NCI-H526 (cell line): ENCODE measurements around the gene RIN2.
A peak's percentile ranks its signal among the peaks of the same experiment; 100 is the strongest.

Experiments
- DNase-seq, 2 experiments: peaks; one replicate each; lab custom pipeline; 2025; lab: John Stamatoyannopoulos, UW

Gene RIN2, protein sequence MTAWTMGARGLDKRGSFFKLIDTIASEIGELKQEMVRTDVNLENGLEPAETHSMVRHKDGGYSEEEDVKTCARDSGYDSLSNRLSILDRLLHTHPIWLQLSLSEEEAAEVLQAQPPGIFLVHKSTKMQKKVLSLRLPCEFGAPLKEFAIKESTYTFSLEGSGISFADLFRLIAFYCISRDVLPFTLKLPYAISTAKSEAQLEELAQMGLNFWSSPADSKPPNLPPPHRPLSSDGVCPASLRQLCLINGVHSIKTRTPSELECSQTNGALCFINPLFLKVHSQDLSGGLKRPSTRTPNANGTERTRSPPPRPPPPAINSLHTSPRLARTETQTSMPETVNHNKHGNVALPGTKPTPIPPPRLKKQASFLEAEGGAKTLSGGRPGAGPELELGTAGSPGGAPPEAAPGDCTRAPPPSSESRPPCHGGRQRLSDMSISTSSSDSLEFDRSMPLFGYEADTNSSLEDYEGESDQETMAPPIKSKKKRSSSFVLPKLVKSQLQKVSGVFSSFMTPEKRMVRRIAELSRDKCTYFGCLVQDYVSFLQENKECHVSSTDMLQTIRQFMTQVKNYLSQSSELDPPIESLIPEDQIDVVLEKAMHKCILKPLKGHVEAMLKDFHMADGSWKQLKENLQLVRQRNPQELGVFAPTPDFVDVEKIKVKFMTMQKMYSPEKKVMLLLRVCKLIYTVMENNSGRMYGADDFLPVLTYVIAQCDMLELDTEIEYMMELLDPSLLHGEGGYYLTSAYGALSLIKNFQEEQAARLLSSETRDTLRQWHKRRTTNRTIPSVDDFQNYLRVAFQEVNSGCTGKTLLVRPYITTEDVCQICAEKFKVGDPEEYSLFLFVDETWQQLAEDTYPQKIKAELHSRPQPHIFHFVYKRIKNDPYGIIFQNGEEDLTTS

GRCh38 chr20:19758133-19758500 lies at the start of gene RIN2:
Gene RIN2 (plus strand): TSS chr20:19758258. CDS start chr20:19889602, 131,344 bp downstream.
- DNase-seq, result peak; percentile 63 to 93

DNA sequence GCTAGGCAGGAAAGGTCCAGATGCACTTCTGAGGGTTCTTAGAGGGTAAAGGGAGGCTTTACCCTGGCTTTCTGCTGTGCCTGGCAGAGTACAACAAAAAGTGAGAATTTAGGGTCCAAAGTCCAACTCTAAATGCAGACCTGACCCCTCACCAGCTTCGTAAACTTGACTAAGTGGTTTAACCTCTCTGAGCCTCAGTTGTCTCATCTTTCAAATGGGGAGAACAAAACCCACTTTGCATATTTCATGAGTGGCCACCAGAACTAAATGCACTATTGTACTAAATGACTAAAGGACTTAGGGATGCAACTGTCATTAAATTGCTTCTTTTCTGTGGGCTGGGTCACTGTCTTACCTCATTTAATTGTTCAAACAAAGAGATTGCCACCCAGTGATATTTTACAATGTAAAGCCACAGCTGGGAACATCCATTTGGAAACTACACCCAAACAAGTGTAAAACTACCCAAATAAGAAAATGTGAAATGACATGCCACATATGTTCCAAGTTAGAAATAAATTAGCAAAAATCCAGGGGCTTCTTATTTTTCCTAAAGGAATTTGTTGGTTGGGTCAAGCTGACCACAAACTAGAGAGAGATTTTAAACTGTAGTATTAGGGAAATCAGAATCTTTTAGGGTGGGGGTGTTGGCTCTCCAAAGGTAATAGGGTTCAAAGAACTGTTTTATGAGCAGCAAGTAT lies 48.3 kb upstream of the RIN2 start:
- peak; percentile 14 to 28 for DNase-seq

DNA sequence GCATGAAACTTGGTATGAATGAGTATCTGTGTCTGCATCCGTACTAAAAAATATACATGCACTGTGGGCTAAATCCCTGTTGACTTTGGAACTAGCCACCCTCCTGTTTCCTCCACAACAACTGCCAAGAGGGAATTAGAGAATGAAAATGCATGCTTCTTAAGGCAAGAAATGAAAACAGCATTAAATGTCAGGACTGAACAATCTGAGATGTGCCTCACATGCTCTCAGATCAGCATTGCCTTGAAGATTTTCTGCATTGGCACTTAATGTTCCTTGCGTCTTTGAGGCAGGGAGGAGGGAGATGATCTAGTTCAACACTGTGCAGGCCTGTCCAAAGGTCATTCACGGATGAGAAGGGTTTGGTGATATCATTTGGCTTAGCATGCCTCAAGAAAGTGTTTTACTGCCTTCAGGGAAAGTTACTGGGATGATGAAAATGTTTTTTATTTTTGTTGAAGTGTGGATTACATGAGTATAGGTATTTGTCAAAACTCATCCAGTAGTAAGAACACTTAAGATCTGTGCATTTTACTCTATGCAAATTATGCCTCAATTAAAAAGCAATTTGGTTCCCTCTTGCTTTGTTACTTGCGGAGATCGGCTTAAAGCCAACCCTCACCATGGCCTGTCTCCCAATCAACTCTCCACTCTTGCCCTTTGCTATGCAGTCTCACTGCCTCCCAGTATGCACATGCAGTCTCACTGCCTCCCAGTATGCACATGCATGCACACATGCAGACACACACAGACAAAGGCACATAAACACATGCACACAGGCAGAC lies 47.5 kb upstream of the RIN2 start:
- peak in 1 of 2 experiments; percentile 9 for DNase-seq

DNA sequence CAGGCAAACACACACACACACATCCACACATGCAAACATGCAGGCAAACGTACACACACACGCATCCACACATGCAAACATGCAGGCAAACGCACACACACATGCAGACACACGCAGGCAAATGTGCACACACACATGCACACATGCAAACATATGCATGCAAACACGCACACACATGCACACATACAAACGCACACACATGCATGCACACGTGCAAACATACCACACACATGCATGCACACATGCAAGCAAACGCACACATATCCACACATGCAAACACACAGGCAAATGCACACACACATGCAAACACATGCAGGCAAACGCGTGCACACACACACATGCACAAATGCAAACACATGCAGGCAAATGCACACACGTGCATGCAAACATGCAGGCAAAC lies 46.9 kb upstream of the RIN2 start:
- DNase-seq, result no peak

DNA sequence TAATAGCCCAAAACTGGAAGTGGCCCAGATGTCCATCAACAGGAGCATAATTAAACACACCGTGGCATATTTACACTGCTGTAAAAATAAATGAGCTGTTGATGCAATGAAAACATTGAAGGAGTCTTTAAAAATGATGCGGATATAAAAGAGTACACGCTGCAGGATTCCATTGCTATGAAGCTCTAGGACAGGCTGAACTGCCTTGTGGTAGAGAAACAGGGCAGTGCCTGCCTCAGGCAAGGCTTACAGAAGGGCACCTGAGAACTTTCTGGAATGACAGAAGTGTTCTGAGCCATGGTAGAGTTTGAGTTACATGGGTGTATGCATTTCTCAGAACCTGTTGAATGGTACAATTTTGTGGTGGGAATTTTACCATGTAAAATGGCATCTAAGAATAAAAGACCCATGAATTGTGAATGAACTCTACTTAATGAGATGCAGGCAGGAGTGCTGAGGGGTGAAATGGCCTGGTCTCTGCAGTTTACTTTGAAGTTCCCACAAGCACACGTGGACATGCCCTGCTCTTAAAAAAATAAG lies 45.3 kb upstream of the RIN2 start:
- DNase-seq, result no peak

- DNase-seq, result no peak
Measured at GRCh38 chr20:19713822-19714578, 44.1 kb upstream of the RIN2 start.

DNA sequence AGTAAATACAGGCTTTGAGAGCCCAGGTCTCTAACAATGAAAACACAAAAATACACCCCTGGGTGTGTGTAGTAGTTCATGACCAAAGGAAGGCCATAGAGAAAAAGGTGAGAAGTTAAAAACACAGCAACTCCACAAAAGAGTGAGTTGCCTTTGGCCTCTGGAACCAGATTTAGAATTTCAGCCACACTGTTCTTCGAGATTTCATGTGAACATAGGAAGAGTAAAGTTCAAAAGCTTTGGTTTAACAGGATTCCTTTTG lies 43.5 kb upstream of the RIN2 start:
- no peak for DNase-seq

DNA sequence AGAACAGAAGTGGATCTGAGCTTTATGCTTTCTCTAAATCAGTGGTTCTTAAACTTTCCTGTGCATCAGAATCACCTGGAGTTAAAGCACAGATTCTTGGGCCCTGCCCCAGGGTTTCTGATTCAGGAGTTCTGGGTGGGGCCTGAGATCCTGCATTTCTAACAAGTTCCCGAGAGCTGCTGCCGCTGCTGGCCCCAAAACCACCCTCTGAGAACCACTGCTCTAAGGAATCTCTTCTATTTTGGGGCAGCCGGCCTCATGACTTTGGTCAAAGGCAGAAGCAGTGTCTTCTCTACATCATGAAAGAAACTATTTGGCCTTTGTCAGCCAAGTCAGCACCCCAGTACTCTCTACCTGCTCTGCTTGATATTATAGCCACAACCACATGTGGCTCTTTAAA lies 42.1 kb upstream of the RIN2 start:
- DNase-seq, result no peak

DNA sequence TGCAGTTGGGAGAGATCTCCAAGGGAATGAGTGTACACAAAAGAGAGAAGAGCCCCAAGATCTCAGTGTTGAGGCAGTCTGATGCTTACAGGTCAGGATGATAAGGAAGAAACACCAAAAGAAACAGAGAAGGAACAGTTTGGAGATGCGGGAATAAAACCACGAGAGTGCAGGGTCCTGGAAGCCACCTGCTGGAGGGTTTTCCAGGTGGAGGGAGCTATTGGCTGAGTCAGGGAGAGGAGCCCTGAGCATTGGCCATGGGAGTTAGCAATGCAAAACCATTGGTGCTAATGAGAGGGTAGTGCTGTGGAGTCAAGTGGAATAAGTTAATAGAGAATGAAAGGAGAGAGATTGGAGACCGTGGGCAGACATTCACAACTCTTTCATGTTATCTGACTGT lies 39.2 kb upstream of the RIN2 start:
- no peak for DNase-seq

- no peak for DNase-seq
Measured at GRCh38 chr20:19720991-19721390, 37.1 kb upstream of the RIN2 start.

- DNase-seq, result no peak
Measured at GRCh38 chr20:19723051-19723450, 35.0 kb upstream of the RIN2 start.

DNA sequence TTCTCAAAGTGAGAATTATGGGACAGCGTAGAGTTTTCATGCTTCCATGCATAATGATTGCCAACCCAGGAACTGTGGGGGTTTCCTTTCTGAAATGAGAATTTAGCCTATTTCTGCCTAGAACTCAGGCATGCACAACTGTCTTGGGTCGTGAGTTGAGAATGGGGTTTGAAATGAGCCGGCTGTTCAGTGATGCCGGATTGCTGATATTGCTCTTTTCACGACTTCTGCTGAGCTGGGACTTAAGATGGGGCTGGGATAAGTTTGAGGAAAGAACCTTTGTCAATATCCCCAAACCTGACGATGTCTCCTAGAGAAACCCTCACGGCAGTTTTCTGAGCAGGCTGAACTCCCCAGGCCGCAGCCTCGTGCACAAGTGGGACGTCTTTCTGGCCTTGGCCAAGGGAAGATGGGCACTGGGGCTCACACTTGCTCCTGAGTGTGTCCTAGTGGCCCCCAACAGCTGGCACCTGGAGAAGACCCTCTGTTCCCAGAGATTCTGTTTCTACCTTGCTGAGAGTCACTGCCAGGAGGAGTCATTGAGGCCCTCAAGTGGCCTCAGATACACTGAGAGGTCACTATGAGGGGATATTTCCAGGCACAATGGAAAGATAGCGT lies 34.1 kb upstream of the RIN2 start:
- no peak for DNase-seq

GRCh38 chr20:19725373-19725772 lies 32.7 kb upstream of the RIN2 start:
- DNase-seq, result no peak

- no peak for DNase-seq
Measured at GRCh38 chr20:19725814-19726525, 32.1 kb upstream of the RIN2 start.

DNA sequence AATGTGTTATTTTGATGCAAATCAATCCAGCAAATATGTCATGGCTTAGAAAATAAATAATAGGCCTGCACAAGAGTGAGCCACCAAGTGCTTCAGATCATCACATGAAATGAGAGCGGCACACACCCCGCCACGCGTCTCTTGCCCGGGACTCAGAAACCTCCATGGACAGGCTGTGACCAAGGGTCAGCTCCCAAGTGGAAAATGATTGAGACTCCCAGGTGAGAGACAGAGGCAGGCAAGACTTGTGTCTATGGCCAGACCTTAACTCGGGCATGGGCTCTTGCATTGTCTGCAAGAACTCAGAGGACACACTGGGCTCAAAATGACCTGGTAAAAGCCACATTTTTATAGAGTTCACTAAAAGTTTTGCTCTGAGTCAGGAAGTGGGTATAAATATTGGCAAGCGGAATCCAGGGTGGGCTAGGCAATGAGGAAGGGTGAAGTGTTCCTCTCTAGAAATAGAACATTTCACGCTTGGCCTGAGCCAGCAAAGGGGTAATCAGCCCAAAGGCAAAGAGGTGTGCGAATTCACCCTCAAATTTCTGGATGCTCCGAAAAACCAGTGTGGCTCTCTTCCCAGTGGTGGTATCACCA lies 30.7 kb upstream of the RIN2 start:
- peak; percentile 74 to 81 for DNase-seq

DNA sequence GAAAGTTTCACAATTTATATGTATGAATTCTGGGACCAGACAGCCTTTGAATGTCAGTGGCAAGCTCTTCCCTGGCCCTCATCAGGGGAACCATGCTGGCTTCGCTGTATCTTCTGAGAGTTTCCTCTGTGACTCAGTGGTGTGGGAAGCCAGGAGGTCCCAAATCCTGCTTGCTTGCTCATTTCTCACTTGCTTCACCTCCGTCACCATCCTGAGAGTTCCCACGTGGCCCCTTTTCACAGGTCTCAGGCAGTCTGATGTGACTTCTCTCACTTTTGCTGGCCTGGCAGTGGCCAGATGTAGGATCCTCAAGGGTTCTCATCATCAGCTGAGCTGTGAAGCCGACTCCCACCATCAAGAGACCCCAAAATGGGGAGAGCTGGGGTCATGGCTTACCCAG lies 28.4 kb upstream of the RIN2 start:
- no peak for DNase-seq

DNA sequence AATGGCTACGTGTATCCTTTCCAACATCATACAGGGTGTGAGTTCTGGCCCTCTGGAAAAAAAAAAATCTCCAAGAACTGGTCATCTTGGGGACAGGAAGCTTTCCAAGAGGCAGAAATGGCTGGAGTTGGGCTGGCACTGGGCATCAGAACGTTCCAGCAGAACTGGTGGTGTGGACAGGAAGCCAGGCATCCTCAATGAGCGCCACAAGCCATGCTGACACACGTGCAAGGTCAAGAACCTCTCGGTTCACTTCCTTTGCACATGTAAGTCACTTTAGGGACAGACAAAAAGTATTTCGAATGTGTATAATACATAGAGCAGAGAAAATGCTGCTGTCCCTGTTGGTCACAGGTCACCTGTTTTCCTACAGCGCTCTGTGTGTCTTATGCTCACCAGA lies 27.4 kb upstream of the RIN2 start:
- no peak for DNase-seq

GRCh38 chr20:19734811-19735210 lies 23.2 kb upstream of the RIN2 start:
- DNase-seq, result no peak

- DNase-seq, result peak in 1 of 2 experiments; percentile 14
Measured at GRCh38 chr20:19735446-19735845, 22.6 kb upstream of the RIN2 start.
